Measurements from ENCODE around the gene TBC1D17.
"Not testable (repeated sequence)": the region's sequence is repeated elsewhere in the genome, so short reads cannot be mapped to it uniquely, and the experiment has no call there.

Gene TBC1D17

GRCh38 chr19:49924004-49924880 lies 46.7 kb downstream of the TBC1D17 start:
- DNase-seq: no peak

- not testable (repeated sequence) for DNase-seq
Measured at GRCh38 chr19:49924881-49925210, 47.3 kb downstream of the TBC1D17 start.

GRCh38 chr19:49925486-49925885 lies 48.0 kb downstream of the TBC1D17 start:
- no peak for DNase-seq

GRCh38 chr19:49926515-49926914 lies 49.0 kb downstream of the TBC1D17 start:
- no peak for DNase-seq

GRCh38 chr19:49927526-49928264 lies 50.2 kb downstream of the TBC1D17 start:
- no peak for DNase-seq

- peak; percentile 80 to 81 for DNase-seq
Measured at GRCh38 chr19:49929121-49929610, 51.7 kb downstream of the TBC1D17 start, which contains the start of the genes ATF5 and NUP62. TSS of gene ATF5 (plus strand) at chr19:49929205. CDS start at chr19:49930851, 1,646 bp downstream. TSS of gene NUP62 (minus strand) at chr19:49929504. CDS start at chr19:49909807, 19,697 bp downstream.

- peak; percentile 80 to 86 for DNase-seq
Measured at GRCh38 chr19:49929611-49930482, 52.3 kb downstream of the TBC1D17 start.

GRCh38 chr19:49930483-49931011 lies 53.0 kb downstream of the TBC1D17 start:
- no peak for DNase-seq

- DNase-seq: no peak
Measured at GRCh38 chr19:49931293-49932040, 54.0 kb downstream of the TBC1D17 start.

GRCh38 chr19:49932041-49932451 lies 54.5 kb downstream of the TBC1D17 start:
- no peak for DNase-seq

- no peak for DNase-seq
Measured at GRCh38 chr19:49932731-49933131, 55.2 kb downstream of the TBC1D17 start.

GRCh38 chr19:49933643-49934042 lies 56.1 kb downstream of the TBC1D17 start:
- DNase-seq: no peak

- no peak for DNase-seq
Measured at GRCh38 chr19:49936549-49936948, 59.0 kb downstream of the TBC1D17 start.

- DNase-seq: peak; percentile 41 to 49
Measured at GRCh38 chr19:49937750-49938381, 60.4 kb downstream of the TBC1D17 start.

All from AML-193 (cell line).